Cerebellar cortex (tissue), 1 donor: ENCODE results near the gene LBHD2.

Experiments
- DNase-seq: peaks from one replicate; pipeline ENCODE4 v3.0.0-alpha.2; 2015; ENCODE audit warnings: low spot score

LBHD2 gene

GRCh38 chr14:103121121-103121845, 37.3 kb downstream of the LBHD2 start:
- no peak for DNase-seq

DNA sequence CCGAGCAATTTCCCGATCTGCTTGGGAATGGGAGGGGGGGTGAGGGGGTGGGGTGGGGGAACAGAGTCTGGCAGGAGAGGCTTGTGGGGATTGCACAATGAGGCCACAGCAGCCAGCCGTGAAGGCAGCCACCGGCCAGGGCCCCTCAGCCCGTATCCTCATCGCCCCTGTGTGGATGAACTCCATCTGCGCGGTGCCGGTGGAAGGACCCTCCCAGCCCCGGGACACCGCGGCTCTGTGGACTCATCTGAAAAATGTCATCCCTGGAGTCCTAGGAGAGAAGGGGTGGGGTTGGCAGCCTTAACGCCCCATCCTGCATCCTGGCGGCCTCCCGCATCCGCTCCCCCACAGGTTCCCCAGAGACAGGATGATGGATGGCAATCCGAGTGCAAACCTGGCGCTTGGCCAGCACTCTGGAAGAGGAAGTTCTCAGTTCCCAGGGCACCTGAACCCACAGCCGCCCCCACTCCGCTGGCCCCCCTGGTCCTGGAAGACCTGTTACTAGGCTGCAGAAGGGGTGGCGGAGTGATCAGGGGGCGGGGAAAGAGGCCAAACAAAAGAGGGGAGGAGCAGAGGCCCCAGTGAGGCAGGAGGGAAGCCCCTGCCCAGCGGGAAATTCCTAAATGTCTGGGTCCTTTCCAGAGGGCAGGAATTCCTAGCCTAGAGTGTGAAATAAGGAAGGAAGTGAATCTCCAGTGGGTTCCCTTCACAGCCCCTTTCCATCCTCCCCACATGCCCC, 38.0 kb downstream of the LBHD2 start:
- peak; percentile 22 for DNase-seq

DNA sequence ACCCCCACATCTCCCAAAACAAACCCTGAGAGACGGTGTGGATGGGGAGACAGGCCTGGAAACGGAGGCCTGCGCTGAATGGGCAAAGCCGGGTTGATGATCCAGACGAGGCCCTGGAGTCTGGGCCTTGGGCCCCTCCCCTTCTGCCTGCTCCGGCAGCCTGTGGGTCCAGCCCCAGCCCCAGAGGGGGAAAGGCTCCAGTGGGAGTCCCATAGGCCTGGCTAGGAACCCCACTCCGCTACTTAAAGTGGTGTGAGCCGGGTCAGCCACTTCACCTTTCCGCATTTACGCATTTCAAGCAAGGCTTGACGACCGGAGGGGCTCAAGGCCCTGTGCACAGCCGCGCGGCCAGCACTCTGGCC, 38.6 kb downstream of the LBHD2 start:
- DNase-seq, result no peak

GRCh38 chr14:103122947-103123633, 39.1 kb downstream of the LBHD2 start, which contains the start of gene TNFAIP2:
Gene TNFAIP2, plus strand, starts transcription at chr14:103123461. Its CDS starts 2,997 bp downstream, at chr14:103126458.
- no peak for DNase-seq

DNA sequence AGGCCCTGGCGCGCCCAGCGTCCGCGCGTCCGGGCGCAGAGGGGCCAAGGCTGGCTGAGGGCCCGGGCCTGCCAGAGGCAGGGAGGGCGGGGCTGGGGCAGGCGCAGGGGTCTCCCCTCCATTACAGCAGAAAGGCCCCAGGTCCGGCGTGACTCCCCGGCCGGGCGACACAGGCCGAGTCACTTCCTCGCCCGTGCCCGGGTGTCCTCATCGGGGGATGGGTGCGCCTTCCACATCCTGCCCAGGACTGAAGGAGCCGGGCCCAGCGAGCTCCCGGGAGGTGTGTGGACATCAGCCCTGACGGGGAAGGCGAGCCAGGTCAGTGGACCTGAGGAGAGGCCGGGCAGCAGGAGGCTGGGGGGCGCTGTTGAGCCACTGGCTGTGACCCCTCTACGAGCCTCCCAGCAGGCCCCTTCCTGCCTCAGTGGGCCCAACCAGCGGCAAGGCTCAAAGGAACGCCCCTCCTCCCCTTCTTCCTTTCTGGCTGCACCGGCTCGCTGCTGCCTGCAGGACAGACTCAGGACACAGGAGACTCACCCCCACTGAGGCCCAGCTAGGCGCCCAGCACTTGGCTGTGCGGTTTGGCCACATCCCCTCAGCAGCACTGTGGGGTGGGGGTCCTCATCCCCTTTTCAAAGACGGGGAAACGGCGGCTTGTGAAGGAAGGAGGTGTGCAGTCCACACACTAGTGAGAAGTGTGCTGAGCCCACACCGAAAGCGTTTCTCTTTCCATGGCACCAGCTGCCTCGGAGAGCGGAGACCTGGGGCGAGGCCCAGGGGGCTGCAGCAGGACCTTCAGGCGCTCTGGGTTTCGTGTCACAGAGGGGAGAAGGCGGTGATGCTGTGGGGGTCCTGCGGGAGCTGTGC, 39.9 kb downstream of the LBHD2 start:
- no peak for DNase-seq

- no peak for DNase-seq
Observed at GRCh38 chr14:103124501-103125001, 40.5 kb downstream of the LBHD2 start.

DNA sequence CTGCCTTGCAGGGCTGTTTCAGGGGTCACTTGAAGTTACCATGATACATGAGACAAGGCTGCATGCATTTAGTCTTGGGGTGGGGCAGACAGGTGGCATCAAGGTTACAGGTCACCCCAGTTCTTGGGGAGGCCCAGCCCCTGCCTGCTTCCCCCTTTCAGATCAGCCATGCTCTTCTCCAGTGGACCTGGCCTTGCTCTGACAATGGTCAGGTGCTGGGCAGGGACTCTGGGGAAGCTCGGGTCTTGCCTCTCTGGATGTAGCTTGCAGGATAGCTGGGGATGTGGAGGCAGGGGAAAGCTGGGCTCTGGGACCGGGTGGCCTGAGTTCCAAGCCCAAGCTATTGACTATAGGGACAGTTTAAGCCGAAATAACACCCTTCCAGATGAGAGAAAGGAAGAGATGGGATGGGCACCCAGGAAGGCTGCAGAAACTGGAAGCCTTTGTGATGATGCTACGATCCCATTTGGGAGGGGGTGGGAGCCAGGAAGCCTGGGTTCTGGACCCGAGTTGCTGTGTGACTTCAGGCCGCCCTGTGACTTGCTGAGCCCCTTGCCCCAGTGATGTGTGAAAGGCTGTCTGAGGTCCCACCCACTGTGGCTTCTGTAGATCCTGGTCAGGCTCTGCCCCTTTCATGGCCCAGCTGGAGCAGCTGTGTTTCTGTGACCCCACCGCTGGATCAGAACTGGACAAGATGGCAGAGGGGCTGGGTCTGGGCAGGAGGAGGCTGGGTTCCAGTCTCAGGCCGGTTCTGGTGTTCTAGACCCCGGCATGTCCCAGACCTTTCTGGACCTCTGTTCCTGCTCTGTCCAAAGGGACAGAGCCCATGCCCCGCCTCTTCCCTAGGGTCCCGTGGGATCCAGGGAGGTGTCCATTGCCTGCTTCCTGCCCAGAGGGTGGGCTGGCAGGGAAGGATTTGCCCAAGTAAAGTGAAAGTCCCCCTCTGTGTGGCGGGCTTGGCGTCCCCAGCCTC, 41.4 kb downstream of the LBHD2 start:
- DNase-seq, result no peak

DNA sequence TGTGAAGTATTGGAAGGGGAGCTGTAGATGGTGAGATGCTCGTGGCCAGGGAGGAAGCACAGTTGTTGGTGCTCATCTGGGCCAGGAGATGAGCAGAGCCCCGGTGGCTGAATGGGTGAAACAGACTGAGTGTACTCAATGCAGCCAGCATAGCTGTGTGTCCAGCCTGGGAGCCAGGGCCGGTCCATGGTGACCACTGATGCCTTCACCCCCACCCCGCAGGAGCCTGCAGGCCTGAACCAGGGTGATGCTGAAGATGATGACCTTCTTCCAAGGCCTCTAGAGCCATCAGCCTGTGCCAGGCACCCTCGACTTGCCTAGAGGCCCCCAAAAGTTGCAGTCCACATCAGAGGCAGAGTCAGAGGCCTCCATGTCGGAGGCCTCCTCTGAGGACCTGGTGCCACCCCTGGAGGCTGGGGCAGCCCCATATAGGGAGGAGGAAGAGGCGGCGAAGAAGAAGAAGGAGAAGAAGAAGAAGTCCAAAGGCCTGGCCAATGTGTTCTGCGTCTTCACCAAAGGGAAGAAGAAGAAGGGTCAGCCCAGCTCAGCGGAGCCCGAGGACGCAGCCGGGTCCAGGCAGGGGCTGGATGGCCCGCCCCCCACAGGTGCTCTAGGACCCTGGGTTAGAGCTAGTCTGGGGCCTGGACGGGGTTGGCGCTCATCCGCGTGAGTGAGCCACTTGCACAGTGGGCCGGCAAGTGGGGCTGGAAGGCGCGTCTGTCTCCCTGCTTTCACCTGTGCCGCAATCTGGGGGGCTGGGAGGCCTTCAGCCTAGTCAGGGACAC, 42.3 kb downstream of the LBHD2 start:
- no peak for DNase-seq

- peak; percentile 34 for DNase-seq
Observed at GRCh38 chr14:103126873-103127304, 42.9 kb downstream of the LBHD2 start.

- DNase-seq, result no peak
Observed at GRCh38 chr14:103127356-103127755, 43.3 kb downstream of the LBHD2 start.

- no peak for DNase-seq
Observed at GRCh38 chr14:103127861-103128598, 44.0 kb downstream of the LBHD2 start.

- DNase-seq, result no peak
Observed at GRCh38 chr14:103128631-103129300, 44.8 kb downstream of the LBHD2 start.

- no peak for DNase-seq
Observed at GRCh38 chr14:103129301-103130016, 45.4 kb downstream of the LBHD2 start.

DNA sequence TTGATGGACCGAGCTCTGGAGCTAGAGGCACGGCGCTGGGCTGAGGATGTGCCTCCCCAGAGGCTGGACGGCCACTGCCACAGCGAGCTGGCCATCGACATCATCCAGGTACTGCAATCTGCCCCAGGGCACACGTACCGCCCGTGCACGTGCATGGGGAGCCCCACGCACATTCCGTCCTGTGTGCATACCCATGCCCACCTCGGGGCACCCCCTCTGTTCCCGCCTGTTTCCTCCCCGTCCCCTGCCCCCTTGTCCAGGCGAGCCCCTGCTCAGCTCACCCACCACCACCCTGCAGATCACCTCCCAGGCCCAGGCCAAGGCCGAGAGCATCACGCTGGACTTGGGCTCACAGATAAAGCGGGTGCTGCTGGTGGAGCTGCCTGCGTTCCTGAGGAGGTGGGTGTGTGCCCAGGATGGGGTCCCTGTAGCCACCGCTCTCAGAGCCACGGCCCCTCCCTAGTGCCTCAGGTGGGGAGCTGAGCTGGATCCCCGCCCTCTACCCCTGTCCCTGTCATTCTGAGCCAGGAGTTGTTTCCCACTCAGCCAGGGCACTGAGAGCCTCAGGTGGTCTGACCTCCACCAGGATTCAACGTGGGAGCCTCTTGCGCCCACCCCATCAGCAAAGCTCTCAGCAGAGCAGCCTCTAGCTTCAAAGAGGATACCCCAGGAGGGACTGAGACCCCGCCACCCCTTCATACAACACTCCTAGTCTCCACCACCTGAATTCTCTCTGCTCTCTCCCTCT, 46.2 kb downstream of the LBHD2 start:
- no peak for DNase-seq

GRCh38 chr14:103130965-103131364, 47.0 kb downstream of the LBHD2 start:
- DNase-seq, result no peak

DNA sequence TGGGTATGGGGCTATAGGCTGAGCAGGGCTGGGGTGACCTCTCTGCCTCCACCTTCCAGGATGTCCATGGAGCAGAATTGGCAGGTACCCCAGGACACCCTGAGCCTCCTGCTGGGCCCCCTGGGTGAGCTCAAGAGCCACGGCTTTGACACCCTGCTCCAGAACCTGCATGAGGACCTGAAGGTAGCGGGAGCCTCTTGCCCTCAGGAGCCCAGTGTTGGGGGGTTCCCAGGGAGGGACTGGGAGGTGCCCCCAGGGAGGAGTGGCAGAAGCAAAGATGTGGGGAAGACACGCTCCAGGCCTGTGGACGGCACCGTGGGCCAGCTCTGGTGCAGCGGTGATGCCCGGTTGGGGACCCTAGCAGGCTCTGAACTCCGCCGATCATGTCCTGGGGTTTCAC, 47.6 kb downstream of the LBHD2 start:
- no peak for DNase-seq
